Endothelial cell of hepatic sinusoid (primary cell): ENCODE results near the gene SOX30.

Experiments
- in situ Hi-C: cut with HindIII; loops from 2 replicates; pipeline ENCODE4 v1.10.0; 2017; ENCODE audit warnings: low sequenced_read_pairs

The SOX30 gene

DNA sequence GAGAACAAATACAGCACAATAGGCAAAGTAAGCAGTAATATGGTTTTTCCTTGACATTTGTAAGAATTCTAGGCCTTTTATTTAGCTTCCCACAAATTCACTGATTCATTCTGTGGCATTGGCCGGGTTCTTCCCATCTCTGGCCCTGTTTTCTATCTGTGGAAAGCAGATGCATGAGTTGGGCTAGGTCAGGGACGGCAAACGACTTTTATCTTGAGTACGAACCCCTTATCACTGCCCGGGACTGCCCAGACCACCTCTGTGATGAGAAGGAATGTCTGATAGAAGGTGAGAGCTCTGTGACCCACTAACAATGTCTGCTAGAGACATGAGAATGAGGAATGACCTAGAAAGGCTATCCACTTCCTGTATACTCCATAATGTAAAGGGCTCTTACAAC, 41.2 kb downstream of the SOX30 start:
- in situ Hi-C loops: no loop called here

DNA sequence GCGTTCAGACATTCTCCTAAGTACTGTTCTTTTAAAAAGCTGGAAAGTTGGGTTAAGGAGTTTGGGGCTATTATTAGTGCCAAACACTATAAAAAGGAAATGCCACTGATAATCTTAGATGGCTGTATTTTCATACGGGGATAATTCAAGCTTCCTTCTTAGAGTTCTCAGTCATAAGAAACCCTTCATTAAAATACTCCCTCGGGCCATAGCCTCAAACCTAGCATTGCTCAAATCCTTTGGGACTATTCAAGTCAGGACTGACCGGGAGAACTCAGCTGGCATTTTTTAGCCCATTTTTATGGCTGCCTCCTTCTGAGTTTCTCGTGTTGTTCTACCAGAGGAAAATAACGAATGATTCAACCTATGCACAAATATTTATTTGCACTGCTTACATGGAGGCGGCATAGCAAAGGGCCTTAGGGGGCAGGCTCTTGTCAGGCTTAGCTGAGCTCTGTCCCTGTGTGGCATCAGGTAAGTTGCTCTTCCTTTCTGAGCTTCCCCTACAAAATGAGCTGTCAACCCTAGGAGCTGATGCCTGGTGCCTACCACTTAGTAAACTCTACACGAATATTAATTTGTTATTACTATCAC, 43.2 kb downstream of the SOX30 start:
- in situ Hi-C loops: loop anchor here (5.0 kb wide), 1 partner anchor 53 kb away; no protein-coding TSS in a partner anchor

DNA sequence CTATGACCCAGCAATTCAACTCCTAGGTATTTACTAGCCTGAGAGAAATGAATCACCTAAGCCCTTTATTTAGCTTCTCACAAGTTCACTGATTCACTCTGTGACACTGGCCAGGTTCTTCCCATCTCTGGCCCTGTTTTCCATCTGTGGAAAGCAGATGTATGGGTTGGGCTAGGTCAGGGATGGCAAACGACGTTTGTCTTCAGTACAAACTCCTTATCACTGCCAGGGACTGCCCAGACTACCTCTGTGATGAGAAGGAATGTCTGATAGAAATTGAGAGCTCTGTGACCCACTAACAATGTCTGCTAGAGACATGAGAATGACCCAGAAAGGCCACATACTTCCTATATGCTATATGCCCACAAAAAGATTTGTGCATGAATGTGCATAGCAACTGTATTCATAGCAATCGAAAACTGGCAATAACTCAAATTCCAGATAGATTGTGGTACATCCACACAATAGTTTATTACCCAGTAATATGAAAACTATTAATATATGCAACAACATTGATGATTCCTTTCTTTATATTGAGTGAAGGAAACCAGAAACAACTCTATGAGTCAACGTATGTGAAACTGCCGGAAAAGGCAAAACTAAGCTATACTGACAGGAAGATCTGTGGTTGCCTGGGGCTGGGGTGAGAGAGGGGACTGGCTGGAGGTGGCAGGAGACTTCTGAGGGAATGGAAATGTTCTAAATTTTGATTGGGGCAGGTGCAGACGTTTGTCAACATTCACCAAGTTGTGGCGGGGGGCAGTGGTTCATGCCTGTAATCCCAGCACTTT, 44.7 kb downstream of the SOX30 start:
- in situ Hi-C loops: loop anchor here (5.0 kb wide), 1 partner anchor 55 kb away; no protein-coding TSS in a partner anchor

DNA sequence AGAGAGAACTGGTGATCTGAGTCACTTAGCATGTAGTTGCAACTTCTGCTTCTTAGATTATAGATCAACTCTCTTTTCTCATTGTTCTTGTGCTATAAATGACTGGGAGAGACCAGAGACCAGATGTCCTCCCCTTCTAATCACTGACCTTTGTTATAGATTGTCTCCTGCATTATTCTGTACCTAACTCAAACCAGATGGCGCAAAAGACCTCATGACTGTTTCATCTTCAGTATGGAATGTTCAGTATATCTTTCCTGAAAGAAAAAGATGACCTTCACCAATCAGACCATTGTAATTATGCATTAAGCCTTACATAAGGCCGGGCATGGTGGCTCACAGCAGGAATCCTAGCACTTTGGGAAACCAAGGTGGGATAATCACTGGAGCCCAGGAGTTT, 46.2 kb downstream of the SOX30 start:
- in situ Hi-C loops: loop anchor here (5.0 kb wide), 1 partner anchor 56 kb away; no protein-coding TSS in a partner anchor

DNA sequence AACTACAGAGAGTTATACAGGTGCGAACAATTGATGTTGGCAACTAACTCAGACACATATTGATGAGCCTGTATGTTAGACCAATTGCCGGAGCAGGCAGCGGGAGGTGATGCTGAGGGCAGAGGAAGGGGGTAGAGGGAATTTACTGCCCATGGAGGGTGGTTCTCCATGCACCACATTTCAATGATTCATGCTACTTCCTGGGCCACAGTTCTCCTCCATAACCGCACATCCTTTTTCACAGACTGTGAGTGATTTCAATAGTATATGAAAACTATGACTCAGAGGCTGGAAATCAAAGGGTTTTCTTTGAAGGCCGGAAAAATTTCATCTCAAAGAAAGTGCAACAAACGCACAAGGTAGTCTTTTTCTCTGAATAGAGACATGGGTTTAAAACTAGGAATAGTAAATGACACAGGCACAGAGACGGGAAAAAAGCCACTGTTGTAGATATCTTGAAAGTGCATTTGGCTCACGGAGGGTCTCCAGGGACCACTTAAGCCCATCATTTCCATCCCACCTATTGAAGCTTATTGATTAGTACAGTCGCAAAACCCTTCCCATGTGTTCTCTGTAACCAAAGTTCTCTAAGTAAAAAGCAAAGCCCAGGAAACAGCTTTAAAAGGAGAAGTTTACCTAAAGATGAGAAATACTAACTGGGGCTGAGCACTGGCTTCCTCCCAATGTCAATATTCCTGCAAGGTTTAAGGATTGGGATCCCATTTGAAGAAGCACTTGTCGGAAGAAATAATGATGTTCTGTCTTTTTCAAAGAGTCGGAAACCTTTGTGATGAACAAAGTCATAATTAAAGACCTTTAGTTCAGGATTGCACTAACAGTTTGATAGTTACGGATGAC, 48.7 kb downstream of the SOX30 start:
- in situ Hi-C loops: no loop called here

DNA sequence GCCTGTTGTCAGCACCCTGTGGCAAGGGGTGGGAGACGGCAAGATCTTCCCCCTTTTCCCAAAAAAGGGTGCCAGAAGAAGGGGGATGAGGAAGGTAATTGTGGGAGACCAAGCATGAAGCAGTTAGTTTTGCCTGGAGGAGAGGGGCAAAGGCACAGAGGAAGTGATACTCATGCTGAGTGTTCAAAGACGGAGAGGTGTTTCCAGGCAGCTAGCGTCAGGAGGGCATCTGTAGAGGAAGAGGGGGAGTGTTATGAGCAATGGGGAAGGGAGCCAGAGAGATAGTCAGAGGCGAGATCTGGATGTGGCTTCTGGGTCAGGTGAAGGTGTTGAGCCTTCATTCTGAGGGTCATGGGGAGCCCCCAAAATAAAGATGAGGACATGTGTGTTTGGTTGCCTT, 49.7 kb downstream of the SOX30 start:
- in situ Hi-C loops: no loop called here

DNA sequence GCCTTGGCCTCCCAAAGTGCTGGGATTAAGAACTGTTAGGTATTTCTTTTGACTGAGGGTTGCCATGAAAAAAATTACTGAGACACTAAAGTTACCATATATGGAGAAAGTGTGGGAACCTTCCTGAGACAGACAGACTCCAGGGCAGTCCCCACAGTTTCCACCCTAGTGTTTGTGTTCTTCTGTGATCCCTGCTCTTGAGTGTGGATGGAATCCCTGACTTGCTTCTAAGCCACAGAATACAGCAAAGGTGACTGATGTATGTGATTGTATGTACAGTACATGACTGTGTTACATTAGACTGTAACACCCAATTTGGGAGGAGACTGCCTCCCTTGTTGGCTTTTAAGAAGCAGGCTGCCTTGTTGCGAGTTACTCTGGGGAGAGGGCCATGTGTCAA, 52.0 kb downstream of the SOX30 start:
- in situ Hi-C loops: no loop called here

DNA sequence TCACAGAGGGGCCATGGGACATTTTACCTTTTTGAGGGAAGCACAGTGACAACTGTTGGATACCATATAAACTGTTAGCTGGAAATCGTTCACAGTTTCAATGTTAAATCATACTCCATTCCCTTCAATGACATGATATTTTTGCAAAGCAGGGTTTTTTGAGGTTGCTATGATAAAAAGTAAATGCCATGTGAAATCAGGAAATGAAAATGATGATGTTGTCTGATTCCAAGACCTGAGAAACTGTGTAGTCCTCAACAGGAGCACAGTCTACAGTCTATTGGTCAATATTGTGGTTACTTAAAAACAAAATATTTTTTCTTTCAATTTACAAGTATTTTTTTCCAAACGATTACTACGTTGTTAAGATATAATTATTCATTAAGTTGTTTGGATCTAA, 52.7 kb downstream of the SOX30 start:
- in situ Hi-C loops: no loop called here

DNA sequence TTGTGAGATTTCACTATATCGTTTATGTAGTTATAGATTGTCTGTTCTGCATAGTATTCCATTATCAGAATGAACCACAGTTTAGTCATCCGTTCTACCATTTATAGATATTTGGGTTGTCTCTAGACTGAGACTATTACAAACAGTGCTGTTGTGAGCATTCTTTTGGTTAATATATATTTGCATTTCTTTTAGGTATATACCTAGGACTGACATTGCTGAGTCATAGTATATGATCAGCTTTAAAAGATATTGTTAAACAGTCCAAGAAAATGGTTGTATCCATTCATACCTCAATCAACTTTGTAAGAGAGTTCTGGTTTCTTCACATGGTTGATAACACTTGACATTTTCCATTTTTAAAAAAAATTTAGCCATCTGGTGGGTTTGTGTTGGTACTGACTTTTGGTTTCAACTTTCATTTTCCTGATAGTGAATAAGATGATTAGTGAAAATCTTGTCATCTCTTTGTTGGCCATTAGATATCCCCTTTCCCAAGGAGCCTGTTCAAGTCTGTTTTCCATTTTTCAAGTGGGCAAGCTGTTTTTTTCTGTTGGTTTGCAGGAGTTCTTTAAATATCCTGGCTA, 53.8 kb downstream of the SOX30 start:
- in situ Hi-C loops: no loop called here

DNA sequence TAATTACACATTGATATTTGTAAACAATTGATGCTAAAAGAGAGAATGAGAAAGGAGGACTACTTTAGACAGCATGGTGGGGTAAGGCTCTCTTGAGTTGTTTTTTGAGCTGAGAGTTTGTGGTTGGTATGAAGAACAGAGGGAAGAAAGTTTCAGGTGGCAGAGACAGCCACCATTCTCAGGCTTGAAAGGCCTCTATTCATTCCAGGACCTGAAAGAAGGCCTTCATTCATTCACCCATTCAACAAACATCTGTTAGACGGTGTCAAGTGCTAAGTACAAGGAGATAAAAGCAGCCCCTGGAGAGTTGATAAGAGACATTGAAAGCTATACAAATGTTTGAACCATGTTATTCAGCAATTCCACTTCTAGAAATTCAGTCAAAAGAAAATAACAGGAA, 55.0 kb downstream of the SOX30 start:
- in situ Hi-C loops: no loop called here

DNA sequence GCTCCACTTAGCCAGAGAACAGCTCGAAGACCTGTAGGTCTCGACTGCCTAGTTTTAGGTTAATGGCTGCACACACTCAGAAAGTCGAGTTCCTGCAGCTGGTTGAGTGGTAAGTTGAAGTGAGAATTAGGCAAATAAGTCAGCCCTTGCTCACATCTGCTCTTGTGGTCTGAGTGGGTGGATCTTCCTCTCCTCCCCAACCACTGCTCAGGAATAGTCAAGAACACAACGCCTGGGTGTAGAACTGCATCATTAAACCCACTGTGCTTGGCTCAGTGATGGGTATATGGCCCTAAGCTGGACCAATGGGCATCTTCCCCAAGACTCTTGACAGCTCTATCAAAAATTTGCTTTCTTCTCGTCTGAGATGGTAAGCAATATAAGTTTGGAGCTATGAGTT, 55.8 kb downstream of the SOX30 start:
- in situ Hi-C loops: no loop called here

DNA sequence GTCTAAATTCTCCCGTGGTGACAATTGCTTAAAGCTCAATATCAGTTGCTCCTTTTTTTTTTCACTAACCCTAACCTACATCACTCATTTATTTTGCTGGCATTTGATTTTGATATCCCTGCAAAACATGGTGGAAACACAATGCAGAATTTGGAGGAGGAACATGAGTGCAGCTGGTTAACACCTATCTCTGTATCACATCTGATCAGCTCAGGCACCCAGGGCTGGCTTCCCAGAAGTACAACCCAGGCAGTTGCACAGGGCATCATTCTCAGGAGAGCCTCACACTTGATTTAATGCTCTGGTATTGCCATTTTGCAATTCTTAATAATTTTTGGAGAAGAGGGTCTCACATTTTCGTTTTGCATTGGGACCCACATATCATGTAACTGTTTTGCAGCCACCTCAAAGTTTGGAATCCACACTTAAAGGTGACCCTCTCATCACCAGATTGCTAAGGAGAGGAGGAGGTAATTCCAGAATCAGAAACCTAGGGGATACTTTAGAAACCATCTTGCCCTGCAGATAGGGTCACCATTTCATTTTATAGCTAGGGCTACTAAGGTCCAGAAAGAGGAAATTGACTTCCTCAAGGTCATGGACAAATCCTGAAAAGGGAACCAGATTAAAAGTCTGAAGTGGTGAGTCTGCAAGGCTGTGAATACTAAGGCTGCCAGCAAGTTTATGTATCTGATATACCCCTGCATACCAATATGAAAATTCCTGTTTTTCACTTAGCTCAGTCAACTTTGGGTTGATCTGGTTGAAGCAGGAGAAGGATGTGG, 57.4 kb downstream of the SOX30 start:
- in situ Hi-C loops: loop anchor here (5.0 kb wide), 2 partner anchors 68 to 97 kb away; no protein-coding TSS in a partner anchor

DNA sequence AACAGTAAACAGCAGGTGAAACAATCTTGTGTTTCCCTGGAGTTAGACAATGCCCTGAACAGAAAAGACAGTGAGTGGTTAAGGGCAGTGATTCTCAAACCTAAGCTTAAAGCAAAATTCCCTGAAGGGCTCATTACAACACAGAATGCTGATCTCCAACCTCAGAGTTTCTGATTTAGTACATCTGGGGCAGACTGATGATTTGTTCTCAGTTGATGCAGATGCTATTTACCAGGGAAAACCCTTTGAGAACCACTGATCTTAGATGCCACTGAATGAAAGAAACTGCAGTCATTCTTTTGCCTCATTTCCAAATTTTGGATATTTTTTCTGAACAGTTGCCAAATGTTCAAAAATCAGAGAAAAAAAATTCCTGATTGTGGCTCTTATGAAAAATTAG, 58.0 kb downstream of the SOX30 start:
- in situ Hi-C loops: loop anchor here (5.0 kb wide), 2 partner anchors 67 to 98 kb away; no protein-coding TSS in a partner anchor

DNA sequence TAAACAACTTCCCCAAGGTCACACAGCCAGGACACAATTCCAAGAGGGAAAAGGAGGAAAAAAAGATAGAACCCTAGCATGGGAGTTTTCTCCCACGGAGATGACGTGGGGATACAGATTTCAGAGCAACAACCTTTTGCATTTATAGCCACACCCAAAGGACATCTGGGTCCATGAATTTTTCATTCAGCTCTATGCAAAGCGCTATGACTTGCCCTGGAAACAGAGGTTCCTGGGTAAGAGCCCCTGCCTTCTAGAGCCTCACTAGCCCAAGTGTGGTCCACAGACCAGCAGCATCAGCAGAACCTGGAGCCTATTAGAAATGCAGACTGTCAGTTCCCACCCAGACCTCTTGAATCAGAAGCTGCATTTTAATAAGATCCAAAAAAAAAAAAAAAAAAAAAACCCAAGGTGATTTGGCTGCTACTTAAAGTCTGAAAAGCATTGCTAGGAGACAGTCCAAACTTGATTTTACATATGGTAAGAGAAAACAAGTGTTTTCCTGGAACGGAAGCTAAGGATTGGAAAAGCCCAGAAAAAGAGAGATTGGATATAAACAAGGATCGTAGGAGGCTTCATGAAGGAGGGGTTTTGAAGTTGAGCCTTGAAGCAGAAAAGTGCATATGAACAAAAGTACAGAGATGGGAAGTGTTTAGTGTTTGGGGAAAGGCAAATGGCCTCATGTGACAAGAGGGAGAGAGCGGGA, 59.0 kb downstream of the SOX30 start:
- in situ Hi-C loops: loop anchor here (5.0 kb wide), 2 partner anchors 66 to 99 kb away; no protein-coding TSS in a partner anchor

DNA sequence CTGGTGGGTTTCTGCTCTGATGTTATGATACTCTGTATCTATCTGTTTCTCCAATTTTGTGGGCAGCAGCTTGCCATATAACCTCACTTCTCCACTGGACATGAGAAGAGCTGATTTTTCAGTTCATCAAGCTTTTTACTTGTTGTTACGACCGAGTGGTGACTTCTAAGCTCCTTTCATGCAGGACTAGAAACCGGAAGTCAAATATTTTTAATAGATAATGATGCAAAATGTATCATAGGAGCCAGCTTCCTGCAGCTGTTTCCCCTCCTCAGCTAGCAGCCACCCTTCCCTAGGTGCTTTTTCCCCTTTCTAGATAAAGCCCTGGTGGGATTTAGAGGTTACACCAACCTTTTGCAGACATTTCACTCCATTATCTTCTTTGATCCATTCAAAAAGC, 59.6 kb downstream of the SOX30 start:
- in situ Hi-C loops: loop anchor here (5.0 kb wide), 2 partner anchors 65 to 100 kb away; no protein-coding TSS in a partner anchor

DNA sequence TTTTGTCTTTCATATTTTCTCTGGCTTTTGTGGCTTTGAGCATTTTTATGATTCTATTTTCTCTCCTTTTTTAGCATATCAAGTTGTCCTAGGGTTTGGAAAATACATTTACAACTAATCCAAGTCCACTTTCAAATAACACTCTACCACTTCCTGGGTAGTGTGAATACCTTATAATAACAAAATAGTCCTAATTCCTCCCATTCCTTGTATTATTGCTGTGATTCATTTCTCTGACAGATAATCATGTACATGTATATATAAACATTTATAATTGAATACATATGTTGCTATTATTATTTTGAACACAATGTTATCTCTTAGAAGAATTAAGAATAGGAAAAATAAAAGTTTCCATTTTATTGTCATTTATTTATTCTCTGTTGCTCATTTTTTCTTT, 61.8 kb downstream of the SOX30 start:
- in situ Hi-C loops: loop anchor here (5.0 kb wide), 2 partner anchors 63 to 102 kb away; no protein-coding TSS in a partner anchor

DNA sequence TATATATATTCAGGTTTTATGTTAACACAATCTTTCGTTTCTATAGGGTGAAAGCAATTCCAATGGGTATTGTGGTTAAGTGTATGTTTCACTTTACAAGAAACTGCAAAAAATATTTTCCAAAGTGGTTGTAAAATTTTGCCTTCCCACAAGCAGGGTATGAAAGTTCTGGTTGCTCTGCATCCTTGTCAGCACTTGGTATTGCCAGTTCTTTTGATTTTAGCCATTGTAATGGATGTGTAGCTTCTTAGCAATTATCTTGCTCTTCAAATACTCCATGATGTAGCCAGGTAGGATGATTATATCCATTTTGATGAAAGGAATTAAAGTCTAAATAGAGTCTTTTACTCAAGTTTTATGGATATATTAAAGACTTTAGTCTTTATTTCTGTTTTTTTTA, 67.6 kb downstream of the SOX30 start:
- in situ Hi-C loops: no loop called here

DNA sequence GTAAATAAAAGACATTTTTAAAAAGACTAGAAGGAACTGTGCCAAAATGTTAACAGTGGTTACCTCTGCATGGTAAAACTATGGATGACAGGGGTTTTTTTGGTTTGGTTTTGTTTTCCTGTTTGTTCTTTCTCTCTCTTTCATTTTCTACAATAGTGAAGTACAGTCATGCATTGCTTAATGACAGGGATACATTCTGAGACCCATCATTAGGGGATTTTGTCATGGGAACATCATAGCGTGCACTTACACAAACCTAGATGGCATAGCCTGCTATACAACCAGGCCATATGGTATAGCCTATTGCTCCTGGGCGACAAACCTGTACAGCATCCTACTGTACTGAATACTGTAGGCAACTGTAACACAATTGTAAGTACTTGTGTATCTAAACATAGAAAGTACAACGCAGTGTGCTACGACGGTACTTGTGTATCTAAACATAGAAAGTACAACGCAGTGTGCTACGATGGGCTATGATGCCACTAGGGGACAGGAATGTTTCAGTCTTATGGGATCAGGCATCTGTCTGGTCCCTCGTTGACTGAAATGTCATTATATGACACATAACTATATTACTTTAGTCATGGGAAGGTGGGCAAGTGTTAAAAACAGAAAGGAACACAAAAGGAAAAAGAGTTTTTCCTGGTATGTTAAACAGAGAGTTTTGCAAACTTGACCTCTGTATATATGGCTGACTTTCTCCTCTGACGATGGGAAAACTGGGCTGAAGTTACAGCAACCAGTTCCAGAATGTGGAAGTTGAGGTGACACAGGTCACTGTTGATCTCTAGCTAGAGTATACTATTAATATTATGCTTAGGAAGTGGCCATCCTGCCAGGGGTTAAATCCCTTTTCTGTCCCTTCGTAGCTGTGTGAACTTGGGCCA, 69.3 kb downstream of the SOX30 start:
- in situ Hi-C loops: no loop called here
